Sigmoid colon (tissue), 7 donors: ENCODE results near the gene RAP1A. TPM values are rescaled to one million over a fixed set of nuclear protein-coding genes. Genes with fewer than 3 reads are reported as not detected.
A peak's percentile ranks its signal among the peaks of the same experiment; 100 is the strongest.

Experiments
- DNase-seq: peaks from one replicate; pipeline ENCODE4 v3.0.0-alpha.2; 2019
- H3K27ac ChIP-seq, 4 donors: fragments of 200-600 bp; sonication (generic); one replicate each; pipeline ENCODE4 v1.5.1; 2016 to 2019; ENCODE audit warnings: mild to moderate bottlenecking in 1 of 4
- H3K27me3 ChIP-seq, 3 donors: fragments of 200-600 bp; sonication (generic); one replicate each; pipeline ENCODE4 v1.5.1; 2019; ENCODE audit warnings: mild to moderate bottlenecking in 1 of 3
- H3K36me3 ChIP-seq, 4 donors: fragments of 200-600 bp; sonication (generic); one replicate each; pipeline ENCODE4 v1.5.1; 2016 to 2019
- H3K4me1 ChIP-seq, 4 donors: fragments of 200-600 bp; sonication (generic); one replicate each; pipeline ENCODE4 v1.5.1; 2017 to 2019
- H3K4me3 ChIP-seq, 4 donors: fragments of 200-600 bp; sonication (generic); one replicate each; pipeline ENCODE4 v1.5.1; 2017 to 2019; ENCODE audit warnings: mild to moderate bottlenecking in 2 of 4, moderate library complexity in 1 of 4
- H3K9me3 ChIP-seq, 4 donors: fragments of 200-600 bp in 3 of 4; sonication (generic) in 3 of 4; one replicate each; pipeline versions ENCODE4 v1.5.1 to v1.6.1; 2013 to 2019
- EP300 ChIP-seq, 4 donors: sonication (generic); formaldehyde crosslinking; IDR thresholded peaks; one replicate each; pipeline ENCODE4 v1.6.1; 2017; ENCODE audit warnings: antibody characterized with exemption in 4 of 4
- POLR2A ChIP-seq, 2 donors: fragments of 450-650 bp; IDR thresholded peaks; one replicate each; pipeline ENCODE4 v1.6.1; 2016; ENCODE audit warnings: antibody characterized with exemption in 2 of 2, mild to moderate bottlenecking in 2 of 2, moderate library complexity in 2 of 2
- POLR2AphosphoS5 ChIP-seq, 4 donors: sonication (generic); formaldehyde crosslinking; IDR thresholded peaks; one replicate each; pipeline ENCODE4 v1.6.1; 2017; ENCODE audit warnings: antibody characterized with exemption in 4 of 4
- WGBS, 2 donors: extraction: QIAGEN DNeasy Blood & Tissue Kit; methylation state at CpG; one replicate each; pipeline ENCODE4 v1.1.7; 2013; 5-methylcytosine and 5-hydroxymethylcytosine counted together
- intact Hi-C: fragments of 100-400 bp; cut with DNase I; formaldehyde crosslinking; loops from one replicate; pipeline ENCODE4 v1.15.1; 2023
- polyA plus RNA-seq, 3 donors: library from polyadenylated mRNA; stranded (reverse); fragments of 200-250 nt; gene quantifications; one replicate each; pipeline ENCODE4 v1.2.3, GENCODE V29; 2013
- total RNA-seq, 4 donors: library from RNA; depleted of rRNA; stranded (reverse); fragments of >200 nt; gene quantifications; one replicate each; pipeline ENCODE4 v1.1.0, GENCODE V29; 2016
- TF ChIP-seq, protein P1 (sequence below), 4 experiments: fragments of 450-650 bp in 3 of 4; fragments of 200-600 bp in 1 of 4; IDR thresholded peaks; one replicate each; pipeline ENCODE4 v1.5.1; 2016 to 2019; ENCODE audit warnings: antibody characterized with exemption in 4 of 4, mild to moderate bottlenecking in 3 of 4, moderate library complexity in 2 of 4
- donor health status: healthy with polysubstance abuse.
- donor health status: Bipolar disorder and iron deficiency.
- donor health status: healthy.

RAP1A gene
- total and polyA plus RNA-seq, 7 donors, result 87.5 to 381 (median 213) TPM

- Histone ChIP-seq H3K27ac (peak overlapping the region in 2 of 4 donors; percentile 47 to 48), H3K4me1 (peaks cover 0 to 87% (median 61%) of the 10 kb centered on the region in 4 donors), H3K4me3 (no peak overlapping the region), H3K27me3 (no peaks in the 10 kb centered on the region), H3K9me3 (no peaks in the 10 kb centered on the region), H3K36me3 (no peaks in the 10 kb centered on the region)
- TF ChIP-seq POLR2AphosphoS5 (IDR thresholded peaks at IDR 0.05), result no peak
- TF ChIP-seq POLR2A (IDR thresholded peaks at IDR 0.05), result no peak
- TF ChIP-seq EP300 (IDR thresholded peaks at IDR 0.05), result no peak
- TF ChIP-seq, protein P1, sequence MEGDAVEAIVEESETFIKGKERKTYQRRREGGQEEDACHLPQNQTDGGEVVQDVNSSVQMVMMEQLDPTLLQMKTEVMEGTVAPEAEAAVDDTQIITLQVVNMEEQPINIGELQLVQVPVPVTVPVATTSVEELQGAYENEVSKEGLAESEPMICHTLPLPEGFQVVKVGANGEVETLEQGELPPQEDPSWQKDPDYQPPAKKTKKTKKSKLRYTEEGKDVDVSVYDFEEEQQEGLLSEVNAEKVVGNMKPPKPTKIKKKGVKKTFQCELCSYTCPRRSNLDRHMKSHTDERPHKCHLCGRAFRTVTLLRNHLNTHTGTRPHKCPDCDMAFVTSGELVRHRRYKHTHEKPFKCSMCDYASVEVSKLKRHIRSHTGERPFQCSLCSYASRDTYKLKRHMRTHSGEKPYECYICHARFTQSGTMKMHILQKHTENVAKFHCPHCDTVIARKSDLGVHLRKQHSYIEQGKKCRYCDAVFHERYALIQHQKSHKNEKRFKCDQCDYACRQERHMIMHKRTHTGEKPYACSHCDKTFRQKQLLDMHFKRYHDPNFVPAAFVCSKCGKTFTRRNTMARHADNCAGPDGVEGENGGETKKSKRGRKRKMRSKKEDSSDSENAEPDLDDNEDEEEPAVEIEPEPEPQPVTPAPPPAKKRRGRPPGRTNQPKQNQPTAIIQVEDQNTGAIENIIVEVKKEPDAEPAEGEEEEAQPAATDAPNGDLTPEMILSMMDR (IDR thresholded peaks at IDR 0.05), result no peak
- DNase-seq, result no peak
- intact Hi-C loops, result no loop called here
- WGBS, 2 donors, result 17 to 77% methylated on average over 3 of the region's 3 CpGs
These were observed 20.1 kb downstream of the RAP1A start for GRCh38 chr1:111639602-111640198.

DNA sequence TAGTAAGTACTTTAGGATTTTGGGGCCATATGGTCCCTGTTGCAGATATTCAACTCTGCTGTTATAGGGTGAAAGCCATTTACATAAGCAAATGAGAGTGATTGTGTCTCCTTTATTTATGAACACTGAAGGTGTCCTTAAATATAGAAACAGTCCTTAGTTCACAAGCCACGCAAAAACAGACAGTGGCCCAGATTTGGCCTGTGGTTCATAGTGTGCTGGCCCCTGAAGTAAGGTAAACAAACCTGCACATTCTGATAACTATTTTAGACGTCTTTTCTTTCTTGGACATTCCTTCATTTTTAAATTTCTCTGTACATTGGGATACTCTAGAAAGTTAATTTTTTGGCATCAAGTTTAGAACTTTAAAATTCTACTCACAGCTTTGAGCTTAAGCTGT lies 23.5 kb downstream of the RAP1A start:
- no peaks in the 10 kb centered on the region for H3K9me3 ChIP-seq
- intact Hi-C loops, result no loop called here
- no peaks in the 10 kb centered on the region for H3K36me3 ChIP-seq
- H3K4me1 ChIP-seq, result peaks cover 0 to 82% (median 51%) of the 10 kb centered on the region in 4 donors
- no peak overlapping the region for H3K4me3 ChIP-seq
- no peaks in the 10 kb centered on the region for H3K27me3 ChIP-seq
- no peak overlapping the region for H3K27ac ChIP-seq
- DNase-seq, result no peak
- TF ChIP-seq POLR2AphosphoS5 (IDR thresholded peaks at IDR 0.05) (no peak), POLR2A (IDR thresholded peaks at IDR 0.05) (no peak), EP300 (IDR thresholded peaks at IDR 0.05) (no peak)
- TF ChIP-seq, protein P1 (IDR thresholded peaks at IDR 0.05), result no peak
- 90 to 94% methylated on average over 2 of the region's 2 CpGs for WGBS, 2 donors

DNA sequence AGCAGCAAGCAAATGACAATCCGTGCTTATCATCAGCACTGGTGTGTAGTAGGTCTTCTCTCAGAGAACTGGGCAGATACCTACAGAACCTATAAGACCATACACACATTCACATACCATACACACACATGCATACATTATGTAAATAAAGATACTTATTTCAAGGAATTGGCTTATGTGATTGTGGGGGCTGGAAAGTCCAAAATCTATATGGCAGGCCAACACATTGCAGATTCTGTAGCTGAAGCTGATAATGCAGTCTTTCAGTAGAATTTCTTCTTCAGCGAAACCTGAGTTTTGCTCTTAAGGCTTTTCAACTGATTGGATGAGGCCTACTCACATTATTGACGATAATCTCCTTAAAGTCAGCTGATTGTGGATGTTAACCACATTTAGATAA lies 24.1 kb downstream of the RAP1A start:
- H3K27me3 ChIP-seq, result no peaks in the 10 kb centered on the region
- H3K9me3 ChIP-seq, result no peaks in the 10 kb centered on the region
- no peak overlapping the region for H3K27ac ChIP-seq
- no peak for DNase-seq
- TF ChIP-seq EP300 (IDR thresholded peaks at IDR 0.05) (no peak), POLR2AphosphoS5 (IDR thresholded peaks at IDR 0.05) (no peak), POLR2A (IDR thresholded peaks at IDR 0.05) (no peak)
- TF ChIP-seq, protein P1 (IDR thresholded peaks at IDR 0.05), result no peak
- H3K4me1 ChIP-seq, result peaks cover 0 to 78% (median 51%) of the 10 kb centered on the region in 4 donors
- intact Hi-C loops, result no loop called here
- WGBS, 2 donors, result 96 to 97% methylated on average over 3 of the region's 3 CpGs
- no peak overlapping the region for H3K4me3 ChIP-seq
- H3K36me3 ChIP-seq, result no peaks in the 10 kb centered on the region

DNA sequence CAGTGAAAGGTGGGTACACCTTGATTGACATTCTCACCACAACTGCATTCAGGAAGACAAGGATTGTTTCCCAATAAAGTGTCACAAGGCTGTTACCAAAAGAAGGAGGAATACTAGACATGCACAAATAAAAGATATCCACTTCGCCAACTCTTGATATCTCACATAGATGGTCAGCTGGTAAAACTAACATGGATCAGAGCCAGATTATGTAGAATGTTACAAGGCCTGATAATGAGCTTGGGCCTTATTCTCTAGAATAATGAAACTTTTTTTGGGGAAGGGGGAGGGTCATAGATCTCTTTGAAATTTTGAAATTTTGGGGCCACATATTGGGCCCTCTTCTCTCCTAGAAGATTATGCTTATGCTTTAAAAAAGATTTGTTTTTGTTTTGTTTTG lies 24.9 kb downstream of the RAP1A start:
- Histone ChIP-seq H3K4me3 (no peak overlapping the region), H3K36me3 (no peaks in the 10 kb centered on the region), H3K9me3 (no peaks in the 10 kb centered on the region), H3K4me1 (peaks cover 0 to 78% (median 49%) of the 10 kb centered on the region in 4 donors), H3K27me3 (no peaks in the 10 kb centered on the region), H3K27ac (no peak overlapping the region)
- WGBS, 2 donors, result 95 to 96% methylated on average over 1 of the region's 1 CpG
- no peak for DNase-seq
- intact Hi-C loops, result no loop called here
- TF ChIP-seq EP300 (IDR thresholded peaks at IDR 0.05), result no peak
- TF ChIP-seq POLR2A (IDR thresholded peaks at IDR 0.05), result no peak
- TF ChIP-seq POLR2AphosphoS5 (IDR thresholded peaks at IDR 0.05), result no peak
- TF ChIP-seq, protein P1 (IDR thresholded peaks at IDR 0.05), result no peak

DNA sequence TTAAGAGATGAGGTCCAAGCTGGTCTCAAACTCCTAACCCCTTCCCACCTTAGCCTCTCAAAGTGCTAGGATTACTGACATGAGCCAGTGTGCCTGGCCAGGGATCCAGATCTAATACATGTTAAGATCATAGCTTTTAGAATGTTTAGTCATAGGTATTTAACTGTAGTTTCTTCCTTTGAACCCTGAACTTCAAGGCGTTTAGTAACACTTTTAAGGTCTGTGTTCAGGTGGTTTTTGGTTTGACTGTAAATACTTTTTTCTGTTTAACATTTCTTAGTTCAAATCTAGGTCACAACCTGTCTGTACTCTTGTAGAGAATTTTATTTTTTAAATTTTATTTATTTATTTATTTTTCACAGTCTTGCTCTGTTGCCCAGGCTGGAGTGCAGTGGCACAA lies 28.1 kb downstream of the RAP1A start:
- intact Hi-C loops, result no loop called here
- peaks cover 0 to 67% (median 45%) of the 10 kb centered on the region in 4 donors for H3K4me1 ChIP-seq
- WGBS, 2 donors, result 64 to 79% methylated on average over 1 of the region's 1 CpG

More for the DNA sequence above, 28.1 kb downstream of the RAP1A start:
- no peak for DNase-seq
- TF ChIP-seq POLR2A (IDR thresholded peaks at IDR 0.05) (no peak), EP300 (IDR thresholded peaks at IDR 0.05) (no peak), POLR2AphosphoS5 (IDR thresholded peaks at IDR 0.05) (no peak)
- TF ChIP-seq, protein P1 (IDR thresholded peaks at IDR 0.05), result no peak
- Histone ChIP-seq H3K36me3 (no peaks in the 10 kb centered on the region), H3K4me3 (no peak overlapping the region), H3K27me3 (no peaks in the 10 kb centered on the region), H3K9me3 (no peaks in the 10 kb centered on the region), H3K27ac (no peak overlapping the region)
